BLaER1 treated with 17β-estradiol and CSF1 and Interleukin-3, amounts not matched to agents 10 nM and 100 nM (cell line): ENCODE results near the gene CD200R1.

Source experiments
- H3K27ac ChIP-seq, 11 experiments: shearing (Covaris generic); formaldehyde crosslinking; 2 replicates each; pipeline ENCODE4 v1.8.1; 2022
- H3K27me3 ChIP-seq, 11 experiments: shearing (Covaris generic); formaldehyde crosslinking; 2 replicates each; pipeline ENCODE4 v1.8.1; 2022
- H3K36me3 ChIP-seq, 11 experiments: shearing (Covaris generic); formaldehyde crosslinking; 2 replicates each; pipeline ENCODE4 v1.8.1; 2022
- H3K4me1 ChIP-seq, 10 experiments: shearing (Covaris generic); formaldehyde crosslinking; 2 replicates each; pipeline ENCODE4 v1.8.1; 2022
- H3K4me2 ChIP-seq, 11 experiments: shearing (Covaris generic); formaldehyde crosslinking; 2 replicates each; pipeline ENCODE4 v1.8.1; 2022
- H3K4me3 ChIP-seq, 10 experiments: shearing (Covaris generic); formaldehyde crosslinking; 2 replicates each; pipeline ENCODE4 v1.8.1; 2022
- H3K9ac ChIP-seq, 11 experiments: shearing (Covaris generic); formaldehyde crosslinking; 2 replicates each; pipeline ENCODE4 v1.8.1; 2022
- H3K9me3 ChIP-seq, 11 experiments: shearing (Covaris generic); formaldehyde crosslinking; replicated peaks in 1 of 11; 2 replicates each; pipeline ENCODE4 v1.8.1; 2022
- H4K20me1 ChIP-seq, 11 experiments: shearing (Covaris generic); formaldehyde crosslinking; 2 replicates each; pipeline ENCODE4 v1.8.1; 2022
- Cebpa-rat ChIP-seq, 11 experiments: shearing (Covaris generic); IDR thresholded peaks; 2 replicates each; pipeline ENCODE4 v1.8.1; 2022

CD200R1 gene

DNA sequence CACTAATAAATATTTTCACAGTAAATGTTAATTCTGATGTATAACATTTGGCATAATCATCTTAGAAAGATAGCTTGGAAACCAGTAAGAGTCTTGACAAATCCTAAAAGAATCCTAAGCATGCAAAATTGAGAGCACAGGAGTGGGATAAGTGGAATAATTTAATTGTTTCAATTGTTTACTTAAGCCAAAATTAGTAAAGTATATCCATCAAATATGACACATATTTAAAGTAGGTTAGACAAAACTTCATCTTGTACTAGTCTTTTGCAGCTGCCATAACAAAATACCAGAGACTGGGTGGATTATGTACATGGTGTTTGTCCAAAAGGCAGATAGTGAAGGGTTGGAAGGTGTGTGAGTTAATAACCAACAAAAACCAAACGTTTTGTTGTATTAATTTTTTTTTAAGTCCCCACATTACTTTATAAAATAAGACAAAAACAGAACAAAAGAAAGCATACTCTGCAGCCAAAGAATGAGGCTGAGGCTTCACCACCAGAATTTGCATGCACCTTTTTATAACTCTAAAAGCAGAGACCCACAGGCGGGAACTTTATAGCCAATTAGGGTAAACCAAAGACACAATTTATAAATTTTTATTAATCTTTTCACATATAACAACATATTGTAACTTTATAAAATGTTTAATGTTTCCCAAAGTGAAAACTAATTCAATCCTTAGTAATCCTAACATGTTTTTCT lies 86.4 kb downstream of the CD200R1 start:
- no peaks in the 10 kb centered on the region for H3K36me3 ChIP-seq
- no peaks in the 10 kb centered on the region for H4K20me1 ChIP-seq
- no peak for TF ChIP-seq Cebpa-rat (IDR thresholded peaks at IDR 0.05)
- H3K9me3 ChIP-seq, result 0 out of 22 replicates have a peak, but pooled peaks cover 0 to 3% (median 0%) of the 10 kb centered on the region in 11 experiments
- no peaks in the 10 kb centered on the region for H3K4me1 ChIP-seq
- no peak overlapping the region for H3K4me2 ChIP-seq
- no peak overlapping the region for H3K4me3 ChIP-seq
- no peak overlapping the region for H3K27ac ChIP-seq
- H3K27me3 ChIP-seq, result no peaks in the 10 kb centered on the region
- no peak overlapping the region for H3K9ac ChIP-seq

DNA sequence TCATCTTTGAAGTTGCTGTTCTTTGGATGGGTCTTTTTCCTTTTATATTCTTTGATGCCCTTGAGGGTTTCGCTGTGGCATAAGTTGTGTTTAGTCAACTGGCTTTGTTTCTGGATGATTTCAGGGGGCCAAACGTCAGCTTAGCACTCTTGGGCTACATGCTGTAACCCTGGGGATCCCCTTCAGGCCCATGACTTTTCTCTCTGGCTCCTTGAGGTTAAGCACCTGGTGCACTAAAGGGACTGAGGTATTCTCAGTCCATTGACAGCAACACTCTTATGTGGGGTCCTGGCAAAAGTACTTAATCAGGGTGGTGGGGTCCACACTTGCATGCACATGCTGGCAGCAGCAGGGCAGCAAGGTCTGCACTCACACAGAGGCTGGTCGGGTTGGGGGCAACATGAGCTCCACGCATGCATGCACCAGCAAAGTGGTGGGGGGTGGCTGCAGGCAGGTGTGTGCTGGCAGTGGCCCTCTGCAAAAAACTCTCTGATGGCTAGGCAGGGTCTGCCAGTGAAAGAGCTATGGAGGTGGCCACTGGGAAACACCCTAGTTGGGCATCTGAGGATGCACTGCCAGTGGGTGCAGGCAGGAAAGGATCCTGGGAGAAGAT lies 90.1 kb downstream of the CD200R1 start:
- Histone ChIP-seq H3K36me3 (no peaks in the 10 kb centered on the region), H3K4me3 (no peak overlapping the region), H3K9ac (no peak overlapping the region), H3K4me2 (no peak overlapping the region), H3K27me3 (no peaks in the 10 kb centered on the region), H3K9me3 (peaks cover 0 to 9% (median 0%) of the 10 kb centered on the region in 11 experiments; a peak in 3 of 22 replicates), H3K27ac (no peak overlapping the region), H4K20me1 (no peaks in the 10 kb centered on the region), H3K4me1 (no peaks in the 10 kb centered on the region)
- no peak for TF ChIP-seq Cebpa-rat (IDR thresholded peaks at IDR 0.05)

DNA sequence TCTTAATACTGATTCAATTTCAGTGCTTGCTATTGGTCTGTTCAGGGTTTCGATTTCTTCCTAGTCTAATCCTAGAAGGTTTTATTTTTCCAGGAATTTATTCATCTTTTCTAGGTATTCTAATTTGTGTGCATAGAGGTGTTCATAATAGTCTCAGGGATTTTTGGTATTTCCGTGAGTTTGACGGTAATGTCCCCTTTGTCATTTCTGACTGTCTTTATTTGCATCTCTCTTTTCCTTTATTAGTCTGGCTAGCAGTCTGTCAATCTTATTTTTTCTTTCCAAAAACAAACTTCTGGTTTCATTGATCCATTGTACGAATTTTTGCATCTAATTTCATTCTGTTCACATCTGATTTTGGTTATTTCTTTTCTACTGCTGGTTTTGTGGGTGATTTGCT lies 93.0 kb downstream of the CD200R1 start:
- H3K27me3 ChIP-seq, result no peaks in the 10 kb centered on the region
- H3K4me3 ChIP-seq, result no peak overlapping the region
- no peak overlapping the region for H3K9ac ChIP-seq
- TF ChIP-seq Cebpa-rat (IDR thresholded peaks at IDR 0.05), result no peak
- H4K20me1 ChIP-seq, result no peaks in the 10 kb centered on the region
- no peaks in the 10 kb centered on the region for H3K4me1 ChIP-seq
- no peaks in the 10 kb centered on the region for H3K36me3 ChIP-seq
- H3K9me3 ChIP-seq, result peaks cover 0 to 16% (median 0%) of the 10 kb centered on the region in 11 experiments; a peak in 4 of 22 replicates
- no peak overlapping the region for H3K27ac ChIP-seq
- no peak overlapping the region for H3K4me2 ChIP-seq

DNA sequence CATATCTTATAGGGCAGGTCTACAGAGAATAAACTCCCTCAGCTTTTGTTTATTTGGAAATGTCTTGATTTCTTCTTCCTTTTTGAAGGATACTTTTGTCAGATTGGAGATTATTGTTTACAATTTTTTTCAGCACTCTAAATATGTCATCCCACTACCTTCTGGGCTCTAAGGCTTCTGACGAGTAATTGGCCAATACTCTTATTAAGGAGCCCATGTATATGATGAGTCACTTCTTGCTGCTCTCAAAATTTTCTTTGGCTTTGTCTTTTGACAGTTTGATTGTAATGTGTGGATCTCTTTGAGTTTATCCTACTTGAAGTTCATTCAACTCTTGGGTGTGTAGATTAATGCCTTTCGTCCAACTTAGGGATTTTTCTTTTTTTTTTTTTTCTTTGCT lies 99.3 kb downstream of the CD200R1 start:
- H3K9me3 ChIP-seq, result peaks cover 8 to 27% (median 15%) of the 10 kb centered on the region in 11 experiments
- no peak overlapping the region for H3K27ac ChIP-seq
- H3K4me2 ChIP-seq, result no peak overlapping the region
- TF ChIP-seq Cebpa-rat (IDR thresholded peaks at IDR 0.05), result no peak
- H3K9ac ChIP-seq, result no peak overlapping the region
- no peaks in the 10 kb centered on the region for H3K27me3 ChIP-seq
- H4K20me1 ChIP-seq, result no peaks in the 10 kb centered on the region
- no peaks in the 10 kb centered on the region for H3K36me3 ChIP-seq
- no peak overlapping the region for H3K4me3 ChIP-seq
- peaks cover 0 to 17% (median 4%) of the 10 kb centered on the region in 10 experiments; a peak in 8 of 20 replicates for H3K4me1 ChIP-seq

DNA sequence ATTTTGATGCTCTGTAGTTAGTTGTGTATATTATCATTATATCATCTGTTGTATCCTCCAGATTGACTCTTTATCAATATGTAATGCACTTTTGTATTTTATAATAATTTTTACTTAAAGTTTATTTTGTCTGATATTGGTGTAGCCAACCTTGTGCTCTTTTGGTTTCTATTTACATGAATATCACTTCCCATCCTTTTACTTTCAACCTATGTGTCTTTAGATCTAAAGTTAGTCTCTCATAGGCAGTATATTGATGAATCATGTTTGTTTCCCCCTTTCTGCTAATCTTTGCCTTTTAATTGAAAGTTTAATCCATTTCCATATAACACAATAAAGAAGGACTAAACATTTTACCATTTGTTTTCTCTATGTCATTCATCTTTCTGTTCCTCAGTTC lies 100.2 kb downstream of the CD200R1 start:
- Histone ChIP-seq H3K4me2 (no peak overlapping the region), H3K36me3 (no peaks in the 10 kb centered on the region), H3K4me3 (no peak overlapping the region), H4K20me1 (no peaks in the 10 kb centered on the region), H3K9me3 (peaks cover 17 to 27% (median 24%) of the 10 kb centered on the region in 11 experiments), H3K4me1 (peaks cover 0 to 17% (median 4%) of the 10 kb centered on the region in 10 experiments; a peak in 8 of 20 replicates), H3K27ac (no peak overlapping the region), H3K9ac (no peak overlapping the region), H3K27me3 (no peaks in the 10 kb centered on the region)
- TF ChIP-seq Cebpa-rat (IDR thresholded peaks at IDR 0.05), result no peak

DNA sequence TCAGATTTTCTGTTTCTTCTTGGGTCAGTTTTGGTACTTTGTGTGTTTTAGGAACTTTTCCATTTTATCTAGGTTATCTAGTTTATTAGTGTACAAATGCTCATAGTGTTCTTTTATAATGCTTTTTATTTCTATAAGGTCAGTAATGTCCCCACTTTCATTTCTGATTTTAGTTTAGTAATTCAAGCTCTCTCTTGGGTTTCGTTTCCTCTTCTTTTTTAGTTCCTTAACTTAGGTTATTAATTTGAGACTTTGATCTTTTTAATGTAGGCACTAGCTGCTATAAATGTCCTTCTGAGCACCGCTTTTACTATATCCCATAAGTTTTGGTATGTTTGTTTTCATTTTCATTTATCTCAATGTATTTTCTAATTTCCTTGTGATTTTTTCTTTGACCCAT lies 101.3 kb downstream of the CD200R1 start:
- Histone ChIP-seq H3K4me2 (peak overlapping the region in 3 of 11 experiments; percentile 24 to 55 (median 46); a peak in 4 of 22 replicates), H3K4me3 (no peak overlapping the region), H3K9ac (no peak overlapping the region), H4K20me1 (no peaks in the 10 kb centered on the region), H3K36me3 (no peaks in the 10 kb centered on the region), H3K27ac (no peak overlapping the region), H3K9me3 (peaks cover 20 to 29% (median 26%) of the 10 kb centered on the region in 11 experiments), H3K4me1 (peaks cover 0 to 17% (median 4%) of the 10 kb centered on the region in 10 experiments; a peak in 8 of 20 replicates), H3K27me3 (no peaks in the 10 kb centered on the region)
- no peak for TF ChIP-seq Cebpa-rat (IDR thresholded peaks at IDR 0.05)

DNA sequence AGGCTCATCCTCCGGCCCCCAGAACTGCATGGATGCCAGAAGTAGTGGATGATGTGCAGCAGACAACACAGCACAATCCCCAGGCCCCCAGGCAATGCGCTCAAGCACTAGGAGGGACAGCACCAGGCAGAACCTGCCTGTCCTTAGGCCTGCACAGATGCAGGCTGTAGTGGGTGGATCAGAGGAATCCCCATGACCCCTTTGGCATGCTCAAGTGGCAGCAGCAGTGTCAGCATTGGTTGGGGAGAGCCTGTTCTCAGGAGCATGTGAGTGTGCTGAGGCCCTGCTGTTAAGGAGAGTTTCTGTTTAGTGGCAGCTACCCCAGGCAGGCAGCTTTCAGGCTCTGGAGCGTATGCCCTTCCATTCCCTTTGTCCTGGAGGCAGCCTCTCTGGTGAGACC lies 103.2 kb downstream of the CD200R1 start:
- no peak overlapping the region for H3K9ac ChIP-seq
- no peak for TF ChIP-seq Cebpa-rat (IDR thresholded peaks at IDR 0.05)
- no peak overlapping the region for H3K4me3 ChIP-seq
- H3K27ac ChIP-seq, result no peak overlapping the region
- peaks cover 20 to 29% (median 27%) of the 10 kb centered on the region in 11 experiments for H3K9me3 ChIP-seq
- no peaks in the 10 kb centered on the region for H3K36me3 ChIP-seq
- H3K4me1 ChIP-seq, result peaks cover 0 to 17% (median 4%) of the 10 kb centered on the region in 10 experiments; a peak in 8 of 20 replicates
- H3K4me2 ChIP-seq, result peak overlapping the region in 1 of 11 experiments; percentile 1; a peak in 1 of 22 replicates
- no peaks in the 10 kb centered on the region for H4K20me1 ChIP-seq
- H3K27me3 ChIP-seq, result no peaks in the 10 kb centered on the region
